GM19467 (cell line): ENCODE results near the gene HACD3.
A peak's percentile ranks its signal among the peaks of the same experiment; 100 is the strongest.

Source experiments
- ATAC-seq: cut with Tn5 transposase; IDR thresholded peaks from one replicate; pipeline ENCODE4 v1.9.1; 2021; ENCODE audit warnings: mild to moderate bottlenecking, moderate library complexity; ENCODE audit not compliant: unreplicated experiment

The HACD3 gene, protein sequence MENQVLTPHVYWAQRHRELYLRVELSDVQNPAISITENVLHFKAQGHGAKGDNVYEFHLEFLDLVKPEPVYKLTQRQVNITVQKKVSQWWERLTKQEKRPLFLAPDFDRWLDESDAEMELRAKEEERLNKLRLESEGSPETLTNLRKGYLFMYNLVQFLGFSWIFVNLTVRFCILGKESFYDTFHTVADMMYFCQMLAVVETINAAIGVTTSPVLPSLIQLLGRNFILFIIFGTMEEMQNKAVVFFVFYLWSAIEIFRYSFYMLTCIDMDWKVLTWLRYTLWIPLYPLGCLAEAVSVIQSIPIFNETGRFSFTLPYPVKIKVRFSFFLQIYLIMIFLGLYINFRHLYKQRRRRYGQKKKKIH

DNA sequence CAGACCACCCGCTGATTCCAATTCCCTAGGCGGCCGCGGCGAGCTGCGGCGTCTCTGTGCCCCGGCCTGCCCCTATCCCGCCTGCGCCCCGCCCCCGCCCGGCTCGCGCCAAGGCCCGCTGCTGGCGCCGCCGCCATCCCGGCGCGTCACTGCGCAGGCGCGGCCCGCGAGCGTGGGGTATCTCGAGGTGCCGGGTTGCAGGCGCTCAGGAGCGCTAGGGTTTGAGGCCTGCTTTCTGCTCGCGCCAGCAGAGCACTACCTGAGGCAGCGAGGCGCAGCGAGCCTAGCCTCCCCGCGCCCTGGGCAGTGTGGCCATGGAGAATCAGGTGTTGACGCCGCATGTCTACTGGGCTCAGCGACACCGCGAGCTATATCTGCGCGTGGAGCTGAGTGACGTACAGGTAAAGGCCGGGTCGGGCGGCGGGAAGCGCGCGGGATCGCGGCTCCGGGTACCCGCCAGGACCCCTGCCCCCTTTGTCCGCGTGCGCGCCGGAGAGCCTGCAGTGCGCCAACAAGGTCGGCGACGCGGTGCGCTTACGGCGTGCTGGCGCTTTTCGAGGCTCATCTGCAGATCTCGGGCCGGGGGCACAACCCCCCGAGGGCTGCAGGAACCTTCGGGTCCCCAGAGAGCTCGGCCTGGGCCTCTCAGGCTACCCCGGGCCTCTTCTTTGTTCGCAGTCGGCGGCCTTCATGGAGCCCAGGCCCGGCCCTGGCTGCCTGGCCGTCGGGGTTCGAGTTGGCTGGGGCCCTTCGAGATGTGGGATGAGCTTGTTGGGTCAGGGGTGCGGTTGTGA is at the start of gene HACD3:
Gene HACD3, plus strand, starts transcription at position 146 of the 794 bp plus-strand sequence. Its CDS starts 169 bp downstream, at position 315.
- peak; percentile 71 for ATAC-seq

DNA sequence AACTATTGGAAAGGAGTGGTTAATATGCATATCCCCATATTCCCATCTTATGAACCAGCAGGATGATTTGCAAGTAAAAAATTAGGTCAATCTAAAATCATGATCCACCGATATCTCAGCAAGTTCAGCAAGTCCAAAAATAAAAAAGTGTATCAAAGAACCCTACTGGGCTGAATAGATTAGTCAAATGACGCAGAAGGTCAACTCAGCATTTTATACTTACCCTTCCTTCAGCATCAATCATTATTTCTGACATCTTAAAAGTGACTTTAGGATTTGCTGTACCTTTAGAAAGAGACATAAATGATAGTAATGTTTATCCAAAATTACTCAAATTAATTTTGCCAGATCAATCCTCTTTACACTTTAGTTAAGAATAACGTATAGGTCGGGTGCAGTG is 45.4 kb upstream of the HACD3 start:
- ATAC-seq, result no peak

DNA sequence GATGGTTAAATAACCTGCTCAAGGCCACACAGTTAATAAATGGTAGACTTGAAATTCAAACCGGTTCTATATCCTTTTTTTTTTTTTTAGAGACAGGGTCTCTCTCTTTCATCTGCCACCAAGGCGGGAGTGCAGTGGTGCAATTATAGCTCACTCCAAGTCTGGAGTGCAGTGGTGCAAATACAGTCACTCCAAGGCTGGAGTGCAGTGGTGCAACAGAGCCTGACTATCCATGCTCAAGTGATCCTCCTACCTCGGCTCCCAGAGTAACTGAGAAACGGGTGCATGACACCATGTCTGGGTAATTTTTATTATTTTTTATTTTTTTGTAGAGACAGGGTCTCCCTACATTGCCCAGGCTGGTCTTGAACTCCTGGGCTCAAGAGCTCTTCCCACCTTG is 36.2 kb upstream of the HACD3 start:
- ATAC-seq, result no peak

DNA sequence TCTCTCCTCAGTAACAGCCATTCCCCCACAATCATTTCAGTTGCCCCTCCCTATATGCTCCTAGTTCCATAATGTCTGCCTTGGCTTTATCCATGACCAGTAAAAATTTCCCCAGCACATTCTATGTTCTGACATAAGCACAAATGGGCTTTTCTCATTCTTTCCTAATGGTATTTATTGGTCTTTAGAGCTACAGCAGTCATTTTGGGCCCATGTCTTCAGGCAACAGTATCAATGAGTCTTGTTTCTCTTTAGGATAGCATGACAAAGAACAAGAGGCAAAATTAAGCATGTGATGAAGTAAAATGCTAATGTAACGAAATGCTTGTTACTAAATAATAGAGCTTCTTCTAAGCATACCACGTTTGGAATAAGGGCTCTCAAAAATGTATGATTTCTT is 20.9 kb upstream of the HACD3 start:
- ATAC-seq, result no peak

DNA sequence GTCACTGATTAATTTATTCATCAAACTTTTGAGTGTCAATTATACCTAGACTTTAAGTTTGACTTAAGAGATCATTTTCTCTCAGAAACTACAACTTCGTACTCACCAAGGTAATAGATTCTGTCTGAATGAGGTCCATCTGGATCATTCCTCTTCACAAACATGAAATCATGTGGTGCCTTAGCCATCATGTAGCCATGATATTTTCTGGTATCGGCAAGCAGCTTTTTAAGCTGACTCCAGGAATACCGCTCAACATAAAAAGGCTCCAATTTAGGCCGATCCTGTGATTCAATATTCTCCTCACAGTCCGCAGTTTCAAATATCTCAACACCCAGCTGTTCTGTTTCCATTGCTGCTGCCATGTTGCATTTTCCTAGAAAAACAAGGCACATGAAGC is 18.1 kb upstream of the HACD3 start:
- ATAC-seq, result no peak

DNA sequence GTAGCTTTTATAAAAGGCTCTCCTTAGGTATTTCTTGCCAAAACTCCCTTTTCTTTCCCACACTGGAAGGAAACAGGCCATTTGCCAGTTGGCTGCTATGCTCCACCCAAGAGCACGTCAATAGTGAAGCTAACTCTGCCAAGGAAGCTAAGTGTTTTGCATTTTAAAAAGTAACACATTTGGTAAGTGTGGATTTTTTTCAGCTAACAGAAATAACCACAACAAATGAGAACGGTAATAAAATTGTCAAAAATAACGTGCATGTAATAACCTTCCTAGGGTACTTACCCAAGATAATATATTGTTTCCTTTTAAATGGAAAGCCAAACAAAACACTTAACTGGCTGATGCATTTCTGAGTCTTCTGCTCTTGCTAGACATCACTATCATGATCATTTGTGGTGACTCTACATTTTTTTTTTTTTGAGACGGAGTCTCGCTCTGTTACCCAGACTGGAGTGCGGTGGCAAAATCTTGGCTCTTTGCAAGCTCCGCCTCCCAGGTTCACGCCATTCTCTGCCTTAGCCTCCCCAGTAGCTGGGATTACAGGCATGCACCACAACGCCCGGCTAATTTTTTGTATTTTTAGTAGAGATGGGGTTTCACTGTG is 17.4 kb upstream of the HACD3 start:
- ATAC-seq, result no peak

DNA sequence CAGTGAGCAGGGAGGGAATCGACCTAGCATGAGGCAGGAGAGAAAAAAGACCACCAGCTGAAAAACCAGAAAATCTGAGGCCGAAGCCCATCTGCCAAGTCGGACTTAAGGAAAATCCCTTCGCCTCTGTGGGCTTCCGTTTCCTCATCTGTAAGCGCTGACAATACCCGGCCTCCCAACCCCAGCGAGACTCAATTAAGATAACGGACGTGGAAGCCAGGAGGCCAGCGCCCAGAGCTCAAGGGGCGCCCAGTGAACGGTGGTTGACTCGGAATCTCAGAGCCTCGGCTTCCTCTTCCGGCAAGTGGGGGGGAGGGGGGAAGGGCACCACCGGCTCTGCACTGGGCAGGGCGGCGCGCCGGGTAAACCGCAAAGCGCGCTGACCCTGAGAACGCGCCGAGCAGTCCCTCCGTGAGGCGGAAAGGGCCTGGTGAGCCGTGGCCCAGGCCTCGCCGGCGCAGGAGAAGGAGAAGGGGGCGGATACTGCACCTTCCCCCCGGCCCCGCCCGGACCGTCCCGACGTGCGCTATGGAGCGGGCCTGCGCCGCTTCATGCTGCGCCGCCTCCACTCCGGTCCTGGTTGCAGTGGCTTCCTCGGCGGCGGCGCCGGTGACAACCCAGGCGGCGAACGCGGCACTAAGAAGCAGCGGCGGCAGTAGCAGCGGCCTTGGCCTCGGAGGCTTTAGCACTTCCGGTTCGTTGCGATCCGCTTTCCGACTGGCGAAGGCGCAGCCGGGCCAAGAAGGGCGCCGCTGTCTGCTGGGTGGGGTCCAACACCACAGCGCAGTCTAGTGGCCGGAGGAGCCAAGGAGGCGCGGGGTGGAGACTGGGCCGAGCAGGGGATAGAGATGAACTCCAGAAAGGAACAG is 13.0 kb upstream of the HACD3 start, which contains the start of gene DPP8:
Gene DPP8, minus strand, starts transcription at position 693 of the 869 bp plus-strand sequence. CDS start 5,136 bp downstream, outside the sequence.
- peak; percentile 85 for ATAC-seq

DNA sequence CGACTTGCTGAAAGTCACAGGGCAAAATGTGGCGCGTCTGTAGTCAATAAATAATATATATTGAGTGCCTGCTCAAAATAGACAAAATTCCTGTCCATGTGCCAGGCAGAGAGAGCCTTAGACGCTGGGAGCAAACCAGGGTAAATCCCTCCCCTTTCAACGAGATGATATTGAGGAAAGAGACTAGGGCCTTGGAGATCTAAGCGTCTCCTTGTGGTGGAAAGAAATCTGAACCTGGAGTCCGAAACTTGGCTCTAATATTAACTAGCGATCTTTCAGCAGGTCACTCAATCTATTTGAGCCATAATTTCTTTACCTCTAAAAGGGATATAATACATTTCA is 12.4 kb upstream of the HACD3 start:
- no peak for ATAC-seq

DNA sequence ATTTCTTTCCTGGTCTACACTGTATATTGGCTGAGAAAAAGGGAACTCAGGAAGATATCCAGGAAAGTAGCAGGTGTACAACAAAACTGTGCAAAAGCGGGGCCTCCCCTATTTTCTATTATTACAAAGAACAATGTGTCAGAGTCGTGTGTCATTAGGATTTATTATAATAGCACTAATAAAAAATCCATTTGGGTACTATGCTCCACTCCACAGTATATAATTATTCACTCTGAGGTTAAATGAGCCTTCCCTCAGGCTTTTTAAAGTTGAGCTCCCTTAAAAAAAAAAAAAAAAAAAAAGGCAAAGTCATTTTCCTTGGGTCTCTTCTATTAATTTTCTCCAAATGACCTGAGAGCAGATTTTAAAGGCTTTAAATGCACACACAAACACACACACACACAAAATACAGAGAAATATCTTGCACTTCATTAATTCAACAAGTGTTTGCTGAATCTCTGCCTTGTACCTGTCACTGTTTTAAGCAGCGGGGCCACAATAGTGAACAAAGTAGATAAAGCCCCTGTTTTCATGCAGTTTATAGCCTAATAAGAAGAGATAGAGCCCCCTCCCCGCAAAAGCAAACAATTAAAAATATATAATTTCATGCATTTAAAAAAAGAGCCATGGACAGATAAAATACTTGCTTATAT is 11.5 kb upstream of the HACD3 start:
- ATAC-seq, result no peak

DNA sequence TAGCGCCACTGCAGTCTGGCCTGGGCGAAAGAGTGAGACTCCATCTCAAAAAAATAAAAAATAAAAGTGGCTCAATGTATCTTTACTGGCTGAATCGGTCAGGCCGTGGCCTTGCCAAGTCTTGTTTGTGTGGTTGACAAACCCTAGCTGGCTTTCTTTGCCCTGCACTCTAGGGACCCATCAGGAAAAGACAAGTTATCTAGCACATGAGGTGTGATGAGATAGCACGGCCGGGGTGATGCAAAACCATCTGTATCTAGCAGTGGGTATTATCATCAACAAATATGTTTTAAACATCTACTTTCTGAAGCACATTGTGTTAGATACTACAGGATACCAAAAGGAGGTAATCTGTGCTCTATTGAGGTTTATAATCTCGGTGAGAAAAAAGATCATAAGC is 8.9 kb upstream of the HACD3 start:
- no peak for ATAC-seq

DNA sequence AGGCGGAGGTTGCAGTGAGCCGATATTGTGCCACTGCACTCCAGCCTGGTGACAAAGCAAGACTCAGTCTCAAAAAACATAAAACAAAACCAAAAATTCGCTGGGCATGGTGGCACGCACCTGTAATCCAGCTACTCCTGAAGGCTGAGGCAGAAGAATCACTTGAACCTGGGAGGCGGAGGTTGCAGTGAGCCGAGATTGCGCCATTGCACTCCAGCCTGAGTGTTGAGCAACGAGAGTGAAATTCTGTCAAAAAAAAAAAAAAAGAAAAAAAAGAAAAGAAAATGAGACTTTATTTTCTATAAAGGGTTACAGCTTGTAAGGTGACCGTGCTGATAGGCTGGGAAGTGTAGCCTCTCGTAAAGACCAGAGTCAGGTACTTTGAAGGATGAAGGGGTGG is 6.0 kb upstream of the HACD3 start:
- ATAC-seq, result no peak

DNA sequence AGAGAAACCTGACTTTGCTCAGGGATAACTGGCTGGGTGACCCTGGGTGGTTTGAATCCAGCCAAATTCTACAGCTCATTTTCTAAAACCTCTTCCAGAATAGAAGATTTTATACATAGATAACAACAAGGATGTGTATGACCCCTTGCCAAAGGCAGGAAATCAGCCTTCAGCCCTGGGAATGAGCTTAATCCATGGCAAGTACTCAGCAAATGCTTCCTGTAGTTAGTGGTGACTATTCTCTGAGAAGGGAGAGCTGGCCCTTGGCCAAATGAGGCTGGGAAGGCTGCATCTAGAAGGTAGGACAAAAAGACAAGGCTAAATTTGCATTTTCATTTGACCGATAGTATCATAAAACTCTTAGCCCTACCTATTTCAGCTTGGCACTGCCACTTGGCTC is 4.6 kb upstream of the HACD3 start:
- no peak for ATAC-seq

DNA sequence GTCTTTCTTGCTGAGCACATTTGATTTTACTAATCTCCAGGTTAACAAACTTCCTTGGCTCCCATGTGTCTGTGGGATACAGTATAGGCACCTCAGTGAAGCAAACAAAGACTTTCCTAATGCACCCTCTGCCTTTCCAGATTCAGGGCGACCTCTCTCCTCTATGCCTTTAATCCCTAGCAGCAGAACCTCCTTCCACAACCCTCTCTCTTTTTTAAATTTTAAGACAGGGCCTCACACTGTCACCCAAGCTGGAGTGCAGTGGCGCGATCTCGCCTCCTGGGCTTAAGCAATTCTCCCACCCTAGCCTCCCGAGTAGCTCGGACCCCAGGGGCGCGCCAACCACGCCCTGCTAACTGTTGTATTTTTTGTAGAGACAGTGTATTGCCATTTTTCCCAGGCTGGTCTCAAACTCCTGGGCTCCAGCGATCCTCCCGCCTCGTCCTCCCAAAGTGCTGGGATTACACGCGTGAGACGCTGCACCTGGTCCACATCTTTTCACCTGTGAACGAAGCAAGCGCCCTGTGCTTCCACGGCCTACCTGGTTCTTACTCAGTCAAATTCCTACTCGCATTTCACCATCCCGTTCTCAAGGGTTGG is 1.7 kb upstream of the HACD3 start:
- ATAC-seq, result no peak

DNA sequence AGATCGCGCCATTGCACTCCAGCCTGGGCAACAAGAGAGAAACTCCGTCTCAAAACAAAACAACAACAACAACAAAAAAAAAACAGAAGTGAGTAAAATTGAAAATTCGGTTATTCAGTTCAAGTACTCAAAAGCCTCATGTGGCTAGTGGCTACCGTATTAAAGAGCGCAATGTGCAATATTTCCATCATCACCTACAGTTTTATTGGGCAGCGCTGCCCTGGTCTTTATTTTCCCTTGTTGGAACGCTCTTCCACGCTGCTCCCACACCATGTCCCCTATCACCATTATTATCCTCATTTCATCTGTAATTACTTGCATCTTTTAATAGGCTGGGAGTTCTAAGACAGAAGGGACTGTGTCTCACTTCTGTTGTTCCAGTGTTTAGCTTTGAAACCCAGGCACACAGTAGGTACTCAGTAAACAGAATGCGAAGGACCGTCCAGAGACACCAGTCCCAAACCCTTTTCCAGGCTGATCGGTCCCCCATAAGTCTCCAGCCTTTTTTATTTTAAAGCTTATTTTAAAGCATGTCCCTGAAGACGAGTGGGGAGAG is 423 bp upstream of the HACD3 start:
- no peak for ATAC-seq

DNA sequence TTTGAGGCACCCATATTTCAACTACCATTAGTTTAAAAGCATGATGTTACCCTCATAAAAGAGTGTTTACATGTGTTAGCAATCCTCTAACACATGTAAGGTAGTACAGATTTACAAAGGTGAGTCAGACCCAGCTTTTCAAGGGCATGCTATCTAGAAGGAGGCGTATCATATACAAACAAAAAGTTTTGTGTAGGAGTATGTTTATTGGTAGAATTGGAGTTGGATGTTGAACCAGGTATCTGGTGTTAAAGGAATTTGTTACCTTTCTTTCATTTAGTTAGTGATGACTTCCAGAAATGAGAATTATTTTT is 2.4 kb downstream of the HACD3 start:
- no peak for ATAC-seq

DNA sequence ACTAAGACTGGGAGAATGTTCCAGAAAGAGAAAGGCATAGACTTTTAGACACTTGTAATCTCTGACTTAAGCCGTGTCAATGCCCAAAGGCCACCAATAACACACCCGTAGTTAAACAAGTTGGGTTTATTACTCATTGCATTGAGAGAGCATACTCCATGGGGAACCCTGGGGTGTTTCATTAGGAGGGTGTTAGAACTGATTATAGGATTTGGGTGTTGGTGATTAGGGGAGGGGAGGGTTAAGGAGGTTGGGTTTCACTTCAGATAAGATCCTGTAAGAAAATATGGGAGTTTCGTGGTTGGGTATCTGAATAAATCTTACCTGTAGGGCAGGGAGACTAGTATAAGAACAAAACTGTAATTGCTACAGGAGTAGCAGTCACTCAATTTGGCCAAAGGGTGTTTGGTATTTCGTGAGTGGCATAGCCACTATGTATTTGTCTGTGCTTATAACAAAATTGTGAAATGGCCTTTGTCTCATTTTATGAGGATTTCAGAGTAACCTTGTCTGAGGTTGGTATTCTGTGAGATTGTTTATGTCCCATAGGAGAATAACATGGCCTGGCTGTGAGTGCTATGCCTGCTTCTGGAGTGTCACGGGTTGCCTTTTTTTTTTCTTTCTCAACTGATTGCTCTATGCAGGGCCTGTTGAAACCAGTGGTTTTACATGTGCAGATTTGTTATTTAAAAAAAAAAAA is 2.9 kb downstream of the HACD3 start:
- ATAC-seq, result no peak

DNA sequence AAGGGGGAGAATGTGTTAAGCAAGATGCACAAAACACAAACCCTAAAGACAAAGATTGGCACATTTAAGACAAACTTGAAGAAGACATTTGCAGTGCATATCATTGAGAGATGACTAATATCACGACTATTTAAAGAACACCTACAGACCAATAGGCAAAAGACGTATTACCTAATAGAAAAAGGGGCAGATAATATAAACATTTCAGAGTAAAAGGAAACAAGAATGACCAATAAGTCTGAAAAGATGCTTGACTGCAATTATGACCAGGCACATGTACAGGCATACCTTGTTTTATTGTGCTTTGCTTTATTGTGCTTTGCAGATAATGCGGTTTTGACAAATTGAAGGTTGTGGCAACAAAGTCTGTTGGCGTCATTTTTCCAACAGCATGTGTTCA is 4.9 kb downstream of the HACD3 start:
- ATAC-seq, result no peak

DNA sequence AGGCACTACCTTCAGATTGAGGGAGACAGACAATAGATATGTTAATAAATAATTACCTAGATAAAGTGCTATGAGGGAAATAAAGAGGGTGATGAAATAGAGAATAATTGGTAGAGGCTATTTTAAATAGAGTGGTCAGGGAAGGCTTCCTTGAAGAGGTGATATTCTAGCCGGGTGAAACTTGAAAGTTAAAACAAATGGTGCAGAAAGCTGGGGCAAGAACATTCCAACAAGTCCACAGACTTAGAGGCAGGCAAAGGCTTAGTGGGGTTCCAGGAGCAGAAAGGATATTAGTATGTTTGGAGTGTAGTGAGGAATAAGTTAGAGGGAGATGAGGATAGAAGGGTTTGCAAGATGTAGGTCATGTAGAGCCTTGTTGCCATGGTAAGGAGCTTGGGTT is 10.1 kb downstream of the HACD3 start:
- no peak for ATAC-seq

DNA sequence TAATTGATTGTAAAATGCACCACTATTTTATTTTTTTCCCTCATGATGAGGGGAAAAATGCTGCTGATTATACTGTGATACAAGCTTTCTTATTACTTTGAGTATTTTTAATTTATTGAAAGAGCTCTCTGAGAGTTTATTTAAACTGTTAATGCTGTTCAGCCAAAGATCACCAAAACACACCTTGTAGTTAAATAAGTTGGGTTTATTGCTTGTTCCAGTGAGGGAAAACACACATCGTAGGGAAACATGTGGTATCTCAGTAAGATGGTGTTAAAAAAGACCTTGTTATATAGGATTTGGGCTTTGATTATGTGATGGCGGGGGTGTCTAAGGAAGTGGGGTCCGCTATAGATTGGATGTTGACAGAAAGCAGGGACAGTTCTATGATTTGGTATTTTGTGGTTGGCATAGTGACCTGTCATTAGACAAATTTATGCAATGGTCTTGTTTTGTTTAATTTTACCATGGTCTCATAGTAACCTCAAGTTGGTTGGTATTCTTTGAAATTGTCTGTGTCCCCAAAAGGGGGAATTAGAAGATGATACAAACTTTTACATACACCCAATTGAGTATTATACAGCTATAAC is 11.1 kb downstream of the HACD3 start:
- no peak for ATAC-seq
